ENCODE results near the gene DHRS1.

The DHRS1 gene

DNA sequence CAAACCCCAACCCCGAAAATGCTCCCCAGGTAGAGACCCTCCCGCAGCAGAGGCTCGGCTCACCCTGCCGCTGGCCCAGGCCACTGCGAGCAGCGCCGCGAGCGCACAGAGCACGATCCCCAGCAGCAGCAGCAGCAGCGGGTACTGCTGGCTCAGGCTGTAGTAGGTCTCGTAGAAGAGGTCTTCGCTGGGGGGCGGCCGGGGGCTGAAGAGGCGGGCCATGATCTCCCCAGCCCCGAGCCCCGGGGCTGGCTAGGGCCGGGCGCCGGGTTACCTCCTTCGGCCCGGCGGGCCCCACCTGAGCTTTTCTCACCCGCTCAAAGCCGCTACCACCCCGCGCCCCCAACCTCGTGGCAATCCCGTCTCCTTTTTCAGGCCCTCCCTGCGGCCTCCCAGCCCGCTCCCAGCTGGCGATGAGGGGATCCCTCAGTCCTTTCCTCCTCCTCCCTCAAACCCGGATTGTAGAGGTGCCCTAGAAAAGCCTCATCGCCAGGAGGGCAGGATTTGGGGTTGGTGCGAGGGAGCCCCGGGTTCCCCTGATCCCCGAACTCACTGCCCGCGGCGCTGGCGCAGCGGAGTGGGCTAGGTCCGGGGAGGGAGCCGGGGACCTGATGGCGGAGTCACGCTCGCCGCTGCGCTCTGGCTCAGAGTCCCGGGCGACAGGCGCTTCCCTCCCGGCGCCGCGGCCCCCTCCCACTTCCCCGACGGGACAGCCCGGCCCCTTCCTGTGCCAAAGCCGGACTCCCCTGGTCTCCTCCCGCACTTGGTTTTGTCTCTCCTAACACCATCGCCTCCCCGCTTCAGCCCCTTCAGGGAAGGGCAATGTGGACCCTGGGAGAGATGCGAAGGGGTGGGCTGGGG is 35.1 kb upstream of the DHRS1 start, which contains the start of gene ADCY4:
TSS of gene ADCY4 (minus strand) at position 641 of the 861 bp plus-strand sequence. CDS start at position 222, 419 bp downstream.
- TF ChIP-seq, protein P1, sequence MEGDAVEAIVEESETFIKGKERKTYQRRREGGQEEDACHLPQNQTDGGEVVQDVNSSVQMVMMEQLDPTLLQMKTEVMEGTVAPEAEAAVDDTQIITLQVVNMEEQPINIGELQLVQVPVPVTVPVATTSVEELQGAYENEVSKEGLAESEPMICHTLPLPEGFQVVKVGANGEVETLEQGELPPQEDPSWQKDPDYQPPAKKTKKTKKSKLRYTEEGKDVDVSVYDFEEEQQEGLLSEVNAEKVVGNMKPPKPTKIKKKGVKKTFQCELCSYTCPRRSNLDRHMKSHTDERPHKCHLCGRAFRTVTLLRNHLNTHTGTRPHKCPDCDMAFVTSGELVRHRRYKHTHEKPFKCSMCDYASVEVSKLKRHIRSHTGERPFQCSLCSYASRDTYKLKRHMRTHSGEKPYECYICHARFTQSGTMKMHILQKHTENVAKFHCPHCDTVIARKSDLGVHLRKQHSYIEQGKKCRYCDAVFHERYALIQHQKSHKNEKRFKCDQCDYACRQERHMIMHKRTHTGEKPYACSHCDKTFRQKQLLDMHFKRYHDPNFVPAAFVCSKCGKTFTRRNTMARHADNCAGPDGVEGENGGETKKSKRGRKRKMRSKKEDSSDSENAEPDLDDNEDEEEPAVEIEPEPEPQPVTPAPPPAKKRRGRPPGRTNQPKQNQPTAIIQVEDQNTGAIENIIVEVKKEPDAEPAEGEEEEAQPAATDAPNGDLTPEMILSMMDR (IDR thresholded peaks at IDR 0.05; ENCODE audit: low read depth, low read length) = no peak
- in situ Hi-C loops (cut with HindIII; ENCODE audit: low sequenced_read_pairs) = loop anchor here (10.0 kb wide), 1 partner anchor 100 kb away; no protein-coding TSS in a partner anchor
- H3K4me3 ChIP-seq (ENCODE audit: low read depth, low read length) = peak within 1 kb of the TSS; percentile 17
- no peak for DNase-seq (ENCODE audit: low read depth, low spot score)

DNA sequence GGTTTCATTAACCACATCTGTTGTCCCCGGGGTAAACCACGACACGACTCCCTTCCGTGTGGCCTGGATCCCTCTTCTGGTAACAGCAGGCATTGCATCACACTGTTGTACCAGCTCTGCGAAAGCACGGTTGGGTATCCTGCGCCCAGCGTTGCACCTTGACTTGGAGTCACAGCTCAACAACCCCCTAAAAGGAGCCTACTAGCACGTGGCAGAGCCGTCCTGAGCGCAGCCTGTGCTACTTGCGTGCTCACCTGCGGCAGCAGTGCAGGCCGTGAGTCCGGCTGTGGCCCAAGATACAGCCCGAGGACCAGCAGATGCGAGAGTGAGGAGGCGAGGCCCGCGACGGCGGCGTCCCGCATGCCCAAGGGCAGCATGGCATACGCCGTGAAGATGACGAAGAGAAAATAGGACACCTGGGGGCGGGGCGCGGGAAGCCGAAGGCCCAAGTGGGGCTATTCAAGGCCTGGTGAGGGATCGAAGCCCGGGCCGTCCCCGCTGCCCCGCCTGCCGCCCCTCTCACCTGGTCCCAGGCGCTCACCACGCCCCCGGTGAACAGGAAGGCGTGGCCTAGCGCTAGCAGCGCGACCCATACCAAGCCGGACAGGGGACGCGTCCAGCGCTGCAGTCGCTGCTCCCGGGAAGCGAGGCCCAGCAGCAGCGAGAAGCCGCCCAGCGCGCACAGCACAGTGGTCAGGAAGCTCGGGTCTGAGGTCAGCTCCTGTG is 32.9 kb upstream of the DHRS1 start:
- in situ Hi-C loops (cut with HindIII; ENCODE audit: low sequenced_read_pairs) = loop anchor here (10.0 kb wide), 1 partner anchor 102 kb away; no protein-coding TSS in a partner anchor
- peak overlapping the region; percentile 17 for H3K4me3 ChIP-seq (ENCODE audit: low read depth, low read length)
- peak; percentile 41 for DNase-seq (ENCODE audit: low read depth, low spot score)
- TF ChIP-seq, protein P1 (IDR thresholded peaks at IDR 0.05; ENCODE audit: low read depth, low read length) = peak; percentile 85

- TF ChIP-seq, protein P1 (IDR thresholded peaks at IDR 0.05; ENCODE audit: low read depth, low read length) = no peak
- DNase-seq (ENCODE audit: low read depth, low spot score) = no peak
- in situ Hi-C loops (cut with HindIII; ENCODE audit: low sequenced_read_pairs) = loop anchor here (10.0 kb wide), 1 partner anchor 103 kb away; no protein-coding TSS in a partner anchor
- H3K4me3 ChIP-seq (ENCODE audit: low read depth, low read length) = no peak overlapping the region
Observed at GRCh38 chr14:24331731-24332267, 32.2 kb upstream of the DHRS1 start.

- TF ChIP-seq, protein P1 (IDR thresholded peaks at IDR 0.05; ENCODE audit: low read depth, low read length) = no peak
- H3K4me3 ChIP-seq (ENCODE audit: low read depth, low read length) = no peak overlapping the region
- no peak for DNase-seq (ENCODE audit: low read depth, low spot score)
- in situ Hi-C loops (cut with HindIII; ENCODE audit: low sequenced_read_pairs) = loop anchor here (10.0 kb wide), 1 partner anchor 104 kb away; no protein-coding TSS in a partner anchor
Observed at GRCh38 chr14:24330973-24331674, 31.5 kb upstream of the DHRS1 start.

- H3K4me3 ChIP-seq (ENCODE audit: low read depth, low read length) = no peak overlapping the region
- in situ Hi-C loops (cut with HindIII; ENCODE audit: low sequenced_read_pairs) = loop anchor here (10.0 kb wide), 1 partner anchor 105 kb away; no protein-coding TSS in a partner anchor
- TF ChIP-seq, protein P1 (IDR thresholded peaks at IDR 0.05; ENCODE audit: low read depth, low read length) = no peak
- DNase-seq (ENCODE audit: low read depth, low spot score) = no peak
Observed at GRCh38 chr14:24329736-24330135, 30.2 kb upstream of the DHRS1 start.
